LNCAP (cell line): Measurements from ENCODE around the gene GGCT.

ENCODE experiments used
- CTCF ChIP-seq: fragments of 450-650 bp; IDR thresholded peaks from 2 replicates; pipeline ENCODE4 v1.5.1; 2017; ENCODE audit warnings: mild to moderate bottlenecking

Gene GGCT

GRCh38 chr7:30459591-30460245 lies 44.9 kb downstream of the GGCT start:
- no peak for TF ChIP-seq CTCF

GRCh38 chr7:30458311-30458710 lies 46.3 kb downstream of the GGCT start:
- no peak for TF ChIP-seq CTCF

- TF ChIP-seq CTCF, result no peak
Observed at GRCh38 chr7:30453921-30454320, 50.7 kb downstream of the GGCT start.

- TF ChIP-seq CTCF, result no peak
Observed at GRCh38 chr7:30453016-30453415, 51.6 kb downstream of the GGCT start.

- no peak for TF ChIP-seq CTCF
Observed at GRCh38 chr7:30452280-30452930, 52.2 kb downstream of the GGCT start.

- no peak for TF ChIP-seq CTCF
Observed at GRCh38 chr7:30451539-30452279, 52.9 kb downstream of the GGCT start.

GRCh38 chr7:30450983-30451497 lies 53.6 kb downstream of the GGCT start:
- TF ChIP-seq CTCF, result no peak
